DND-41 (cell line): ENCODE data around the gene CFAP251.

ENCODE experiments used
- ATAC-seq: fragments of 200-7000 bp; cut with Tn5 transposase; 3 replicates; pipeline ENCODE4 v1.9.1; 2021; ENCODE audit warnings: low read depth; ENCODE audit not compliant: insufficient read depth
- DNase-seq: peaks from one replicate; pipeline ENCODE4 v3.0.0-alpha.2; 2020
- H2AFZ ChIP-seq: 2 replicates; pipeline ENCODE4 v1.6.0; 2012; ENCODE audit warnings: low read depth, low read length
- H3K27ac ChIP-seq: 2 replicates; pipeline ENCODE4 v1.5.1; 2012; ENCODE audit warnings: low read length, inconsistent platforms
- H3K27me3 ChIP-seq: fragments of 200-600 bp; sonication (generic); 2 replicates; pipeline ENCODE4 v1.6.0; 2012; ENCODE audit warnings: low read length, mild to moderate bottlenecking, inconsistent platforms; ENCODE audit not compliant: insufficient read depth, poor library complexity
- H3K36me3 ChIP-seq: 2 replicates; pipeline ENCODE4 v1.5.1; 2012; ENCODE audit warnings: low read length, inconsistent platforms; ENCODE audit not compliant: insufficient read depth
- H3K4me1 ChIP-seq: 2 replicates; pipeline ENCODE4 v1.5.1; 2012; ENCODE audit warnings: mild to moderate bottlenecking, low read length; ENCODE audit not compliant: insufficient read depth
- H3K4me2 ChIP-seq: 2 replicates; pipeline ENCODE4 v1.6.0; 2012; ENCODE audit warnings: mild to moderate bottlenecking, moderate library complexity, low read length, inconsistent platforms; ENCODE audit not compliant: insufficient read depth
- H3K4me3 ChIP-seq, 2 experiments: fragments of 200-600 bp in 1 of 2; shearing (Covaris generic) in 1 of 2; 2 replicates each; pipeline ENCODE4 v1.5.1; 2012 to 2016; ENCODE audit warnings: inconsistent platforms in 2 of 2, low read length in 2 of 2, mild to moderate bottlenecking in 2 of 2, low read depth in 1 of 2, moderate library complexity in 1 of 2
- H3K79me2 ChIP-seq: 2 replicates; pipeline ENCODE4 v1.6.0; 2012; ENCODE audit warnings: low read length, inconsistent platforms; ENCODE audit not compliant: insufficient read depth
- H3K9ac ChIP-seq: 2 replicates; pipeline ENCODE4 v1.6.0; 2012; ENCODE audit warnings: low read depth, mild to moderate bottlenecking, inconsistent platforms, low read length, moderate library complexity
- H3K9me3 ChIP-seq: 2 replicates; pipeline ENCODE4 v1.5.1; 2012; ENCODE audit warnings: low read length, moderate library complexity, mild to moderate bottlenecking, inconsistent platforms; ENCODE audit not compliant: insufficient read depth, severe bottlenecking
- H4K20me1 ChIP-seq: 2 replicates; pipeline ENCODE4 v1.6.0; 2012; ENCODE audit warnings: low read length; ENCODE audit not compliant: insufficient read depth
- EZH2 ChIP-seq: IDR thresholded peaks from 3 replicates; pipeline ENCODE4 v1.6.1; 2012; ENCODE audit warnings: borderline replicate concordance, low read depth, mild to moderate bottlenecking, moderate library complexity, low read length, inconsistent platforms; ENCODE audit not compliant: severe bottlenecking
- TF ChIP-seq, protein P1 (sequence below): IDR thresholded peaks from 2 replicates; pipeline ENCODE4 v1.5.1; 2012; ENCODE audit warnings: borderline replicate concordance, low read length, moderate library complexity, mild to moderate bottlenecking; ENCODE audit not compliant: poor library complexity, severe bottlenecking; ENCODE audit errors: extremely low read depth

CFAP251 gene

DNA sequence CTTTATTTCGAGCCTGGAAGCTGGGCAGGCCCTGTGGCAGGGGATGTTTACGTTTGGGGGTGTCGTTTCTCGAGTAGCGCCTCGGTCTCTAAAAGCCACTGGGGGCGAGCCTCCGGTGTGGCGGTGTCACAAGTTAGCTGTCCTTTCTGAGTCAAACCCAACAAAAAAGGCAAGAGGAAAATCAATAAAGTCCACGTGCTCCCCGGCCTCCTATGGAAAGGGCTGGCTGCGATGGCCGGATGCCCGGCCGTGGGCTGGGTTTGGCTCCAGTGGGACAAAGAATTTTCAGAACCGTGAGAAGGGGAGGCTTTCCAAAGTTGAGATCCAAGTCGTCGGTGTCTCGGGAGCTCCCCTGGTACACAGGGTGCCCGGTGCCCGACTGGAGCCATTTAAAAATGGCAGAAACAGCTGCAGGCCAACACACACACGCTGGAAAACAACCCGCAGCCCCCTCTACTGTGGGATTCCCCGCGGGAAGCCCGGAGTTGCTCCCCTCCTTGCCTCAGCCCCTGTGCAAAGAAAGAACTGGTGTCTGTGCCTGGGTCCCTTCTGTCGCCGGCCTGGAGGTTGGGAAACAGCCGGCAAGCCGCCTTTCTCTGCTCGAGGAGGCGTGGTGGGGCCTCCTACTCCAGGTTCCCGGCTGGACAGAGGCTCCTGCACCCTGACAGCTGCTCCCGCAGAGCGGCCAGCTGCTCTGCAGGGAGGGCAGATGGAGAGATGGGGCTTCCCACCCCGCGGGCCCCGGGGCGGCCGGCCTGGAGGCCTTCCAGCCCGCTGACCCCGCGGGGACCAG, 105.1 kb downstream of the CFAP251 start:
- no peaks in the 10 kb centered on the region for H3K27me3 ChIP-seq
- H3K9me3 ChIP-seq, result no peaks in the 10 kb centered on the region
- H3K79me2 ChIP-seq, result peaks cover 91% of the 10 kb centered on the region
- H3K4me2 ChIP-seq, result peak overlapping the region; percentile 96
- H3K4me1 ChIP-seq, result peaks cover 66% of the 10 kb centered on the region
- H2AFZ ChIP-seq, result peak overlapping the region; percentile 64; the same call in 1 of the 2 replicates
- H3K36me3 ChIP-seq, result peaks cover 8% of the 10 kb centered on the region; the same call in 1 of the 2 replicates
- ATAC-seq (peak; percentile 25), DNase-seq (peak; percentile 41)
- peaks cover 39% of the 10 kb centered on the region for H4K20me1 ChIP-seq
- peak overlapping the region; percentile 81 to 83 for H3K4me3 ChIP-seq
- H3K9ac ChIP-seq, result peak overlapping the region; percentile 95
- H3K27ac ChIP-seq, result peak overlapping the region; percentile 88
- TF ChIP-seq, protein P1, sequence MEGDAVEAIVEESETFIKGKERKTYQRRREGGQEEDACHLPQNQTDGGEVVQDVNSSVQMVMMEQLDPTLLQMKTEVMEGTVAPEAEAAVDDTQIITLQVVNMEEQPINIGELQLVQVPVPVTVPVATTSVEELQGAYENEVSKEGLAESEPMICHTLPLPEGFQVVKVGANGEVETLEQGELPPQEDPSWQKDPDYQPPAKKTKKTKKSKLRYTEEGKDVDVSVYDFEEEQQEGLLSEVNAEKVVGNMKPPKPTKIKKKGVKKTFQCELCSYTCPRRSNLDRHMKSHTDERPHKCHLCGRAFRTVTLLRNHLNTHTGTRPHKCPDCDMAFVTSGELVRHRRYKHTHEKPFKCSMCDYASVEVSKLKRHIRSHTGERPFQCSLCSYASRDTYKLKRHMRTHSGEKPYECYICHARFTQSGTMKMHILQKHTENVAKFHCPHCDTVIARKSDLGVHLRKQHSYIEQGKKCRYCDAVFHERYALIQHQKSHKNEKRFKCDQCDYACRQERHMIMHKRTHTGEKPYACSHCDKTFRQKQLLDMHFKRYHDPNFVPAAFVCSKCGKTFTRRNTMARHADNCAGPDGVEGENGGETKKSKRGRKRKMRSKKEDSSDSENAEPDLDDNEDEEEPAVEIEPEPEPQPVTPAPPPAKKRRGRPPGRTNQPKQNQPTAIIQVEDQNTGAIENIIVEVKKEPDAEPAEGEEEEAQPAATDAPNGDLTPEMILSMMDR, result no peak
- no peak for TF ChIP-seq EZH2

DNA sequence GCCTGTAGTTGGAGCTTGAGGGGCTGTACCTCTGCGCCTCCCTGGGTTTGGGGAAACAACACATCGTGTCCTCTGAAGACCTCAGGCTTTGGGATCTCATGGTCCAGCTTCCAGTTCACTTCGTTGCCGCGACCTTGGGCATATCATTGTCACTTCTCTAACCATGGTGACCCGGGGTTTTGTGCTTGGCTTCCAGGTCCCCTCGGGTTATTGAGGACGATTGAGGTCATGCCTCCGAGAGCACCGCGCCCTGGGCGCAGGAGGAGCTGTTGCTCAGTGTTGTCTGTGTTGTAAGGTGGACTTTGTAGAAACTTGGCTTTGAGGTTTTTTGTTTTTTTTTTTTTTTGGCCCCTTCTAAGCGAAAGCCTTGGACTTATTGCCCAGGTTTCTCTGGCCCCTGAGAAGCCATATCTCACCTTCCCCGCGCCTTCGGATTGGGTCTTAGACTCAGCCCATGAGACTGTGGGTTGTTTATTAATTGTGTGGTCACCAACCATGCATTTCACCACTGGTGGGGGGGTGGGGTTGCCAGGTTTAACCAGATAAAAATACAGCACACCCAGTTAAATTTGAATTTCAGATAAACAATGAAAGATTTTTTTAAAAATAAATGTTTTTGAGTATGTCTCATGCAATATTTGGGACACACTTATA, 105.9 kb downstream of the CFAP251 start:
- Histone ChIP-seq H3K4me3 (peak overlapping the region; percentile 81 to 83; a peak in 3 of 4 replicates), H3K79me2 (peaks cover 97% of the 10 kb centered on the region), H3K4me2 (peak overlapping the region; percentile 96), H3K4me1 (peaks cover 64% of the 10 kb centered on the region), H3K9me3 (no peaks in the 10 kb centered on the region), H3K27ac (peak overlapping the region; percentile 88), H4K20me1 (peaks cover 46% of the 10 kb centered on the region), H3K36me3 (peaks cover 12% of the 10 kb centered on the region; the same call in 1 of the 2 replicates), H3K9ac (peak overlapping the region; percentile 95), H3K27me3 (no peaks in the 10 kb centered on the region), H2AFZ (no peak overlapping the region)
- ATAC-seq (no peak), DNase-seq (no peak)
- no peak for TF ChIP-seq EZH2
- TF ChIP-seq, protein P1, result no peak

DNA sequence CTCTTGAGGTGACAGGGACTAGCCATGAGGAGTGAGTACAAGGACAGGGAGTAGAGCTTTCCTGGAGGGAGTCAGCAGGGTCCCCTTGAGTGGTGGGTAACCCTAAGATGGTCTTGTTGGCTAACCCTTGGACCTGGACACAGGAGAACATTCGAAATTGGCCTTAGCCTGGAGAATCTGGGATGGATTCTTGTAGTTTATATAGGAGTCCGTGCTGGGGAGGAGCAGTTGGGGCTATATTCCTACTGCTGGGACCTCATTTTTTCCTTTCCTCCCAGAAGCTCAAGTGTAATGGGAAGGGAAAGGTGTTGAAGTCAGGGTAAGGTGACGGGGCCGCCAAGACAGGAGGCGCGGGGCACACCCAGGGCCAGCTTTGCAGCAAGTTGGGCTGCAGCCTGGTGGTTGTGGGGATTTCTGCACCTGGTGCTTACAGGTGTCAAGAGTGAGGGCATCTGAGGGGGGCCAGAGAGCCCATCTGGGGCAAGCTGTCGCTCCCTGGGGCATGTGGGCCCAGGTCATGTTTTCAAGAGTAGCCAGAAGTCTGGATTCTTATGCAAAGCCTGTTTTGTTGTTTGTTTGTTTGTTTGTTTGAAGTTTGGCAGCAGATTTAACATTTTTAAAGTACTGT, 108.4 kb downstream of the CFAP251 start:
- Histone ChIP-seq H3K4me1 (peaks cover 43% of the 10 kb centered on the region), H3K27ac (peak overlapping the region; percentile 29), H4K20me1 (peaks cover 72% of the 10 kb centered on the region), H3K4me2 (peak overlapping the region; percentile 15), H3K9me3 (no peaks in the 10 kb centered on the region), H3K4me3 (0 out of 4 replicates have a peak overlapping the region, but pooled peaks of 1 of the 2 experiments have one; percentile 12), H3K36me3 (peaks cover 35% of the 10 kb centered on the region), H3K9ac (no peak overlapping the region), H2AFZ (no peak overlapping the region), H3K79me2 (peaks cover 99% of the 10 kb centered on the region), H3K27me3 (no peaks in the 10 kb centered on the region)
- ATAC-seq (no peak), DNase-seq (no peak)
- no peak for TF ChIP-seq EZH2
- TF ChIP-seq, protein P1, result no peak
